C1 segment of cervical spinal cord (tissue), 14 donors: ENCODE measurements around the gene CHST8.
"Not testable (repeated sequence)": the region's sequence is repeated elsewhere in the genome, so short reads cannot be mapped to it uniquely, and the experiment has no call there.

ENCODE experiments used
- DNase-seq, 14 donors: peaks; one replicate each; lab custom pipeline; 2025; lab: John Stamatoyannopoulos, UW

The CHST8 gene

DNA sequence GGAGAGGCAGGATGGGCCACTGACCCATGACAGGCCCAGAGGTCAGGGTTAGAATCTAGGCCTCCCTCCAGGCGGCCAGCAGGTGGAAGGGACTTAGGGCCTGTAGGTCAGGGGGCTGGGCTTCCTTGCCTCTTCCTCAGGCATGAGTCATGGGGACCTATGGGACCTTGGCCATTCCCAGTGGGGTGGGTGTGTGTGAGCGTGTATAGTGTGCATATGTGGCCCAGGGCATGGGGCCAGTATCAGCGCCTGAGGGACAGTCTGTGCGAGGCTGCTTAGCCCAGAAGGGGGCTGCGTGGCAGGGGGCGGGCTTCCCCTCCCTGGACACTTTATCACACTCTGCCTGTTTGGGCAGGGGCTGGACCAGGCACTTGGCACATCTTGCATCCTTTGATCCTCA, 188.2 kb downstream of the CHST8 start:
- DNase-seq: no peak

GRCh38 chr19:33810821-33811220, 189.1 kb downstream of the CHST8 start:
- DNase-seq: no peak

DNA sequence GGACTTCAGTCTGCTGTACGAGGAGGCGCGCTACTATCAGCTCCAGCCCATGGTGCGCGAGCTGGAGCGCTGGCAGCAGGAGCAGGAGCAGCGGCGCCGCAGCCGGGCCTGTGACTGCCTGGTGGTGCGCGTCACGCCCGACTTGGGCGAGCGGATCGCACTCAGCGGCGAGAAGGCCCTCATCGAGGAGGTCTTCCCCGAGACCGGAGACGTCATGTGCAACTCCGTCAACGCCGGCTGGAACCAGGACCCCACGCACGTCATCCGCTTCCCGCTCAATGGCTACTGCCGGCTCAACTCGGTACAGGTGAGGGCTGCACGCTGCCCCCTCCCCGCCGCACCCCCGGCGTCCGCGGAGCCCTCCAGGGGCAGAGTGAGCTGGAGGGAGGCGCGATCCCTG, 189.5 kb downstream of the CHST8 start:
- DNase-seq: no peak

DNA sequence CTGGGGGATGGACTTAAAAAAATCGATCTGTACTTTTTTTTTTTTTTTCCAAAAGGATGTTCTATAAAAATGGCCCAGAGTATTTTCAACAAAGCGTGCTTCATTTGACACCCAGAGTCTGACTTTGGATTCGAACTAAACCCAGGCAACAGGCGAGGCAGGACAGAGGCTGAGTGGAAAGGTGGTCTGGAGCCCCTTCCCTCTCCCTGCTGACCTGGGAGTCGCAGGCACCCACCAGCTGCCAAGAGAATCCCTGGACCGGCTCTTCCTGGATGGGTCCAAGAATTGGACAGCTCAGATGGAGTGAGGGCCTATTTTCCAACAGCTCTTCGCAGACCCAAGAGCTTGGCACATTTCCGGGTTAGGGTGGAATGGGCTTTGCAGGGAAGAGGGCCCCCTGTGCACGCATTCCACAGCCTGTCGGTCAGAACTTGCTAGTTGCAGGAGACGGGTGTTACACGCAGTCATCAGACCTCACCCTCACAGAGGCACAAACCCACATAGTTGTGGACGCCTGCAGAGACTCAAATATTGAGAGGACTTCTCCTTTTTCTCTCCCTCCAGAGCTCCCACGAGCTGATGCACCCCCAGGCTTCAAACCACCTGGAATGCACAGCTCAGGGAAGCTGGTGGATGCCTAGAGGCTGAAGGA, 190.1 kb downstream of the CHST8 start:
- DNase-seq: no peak

DNA sequence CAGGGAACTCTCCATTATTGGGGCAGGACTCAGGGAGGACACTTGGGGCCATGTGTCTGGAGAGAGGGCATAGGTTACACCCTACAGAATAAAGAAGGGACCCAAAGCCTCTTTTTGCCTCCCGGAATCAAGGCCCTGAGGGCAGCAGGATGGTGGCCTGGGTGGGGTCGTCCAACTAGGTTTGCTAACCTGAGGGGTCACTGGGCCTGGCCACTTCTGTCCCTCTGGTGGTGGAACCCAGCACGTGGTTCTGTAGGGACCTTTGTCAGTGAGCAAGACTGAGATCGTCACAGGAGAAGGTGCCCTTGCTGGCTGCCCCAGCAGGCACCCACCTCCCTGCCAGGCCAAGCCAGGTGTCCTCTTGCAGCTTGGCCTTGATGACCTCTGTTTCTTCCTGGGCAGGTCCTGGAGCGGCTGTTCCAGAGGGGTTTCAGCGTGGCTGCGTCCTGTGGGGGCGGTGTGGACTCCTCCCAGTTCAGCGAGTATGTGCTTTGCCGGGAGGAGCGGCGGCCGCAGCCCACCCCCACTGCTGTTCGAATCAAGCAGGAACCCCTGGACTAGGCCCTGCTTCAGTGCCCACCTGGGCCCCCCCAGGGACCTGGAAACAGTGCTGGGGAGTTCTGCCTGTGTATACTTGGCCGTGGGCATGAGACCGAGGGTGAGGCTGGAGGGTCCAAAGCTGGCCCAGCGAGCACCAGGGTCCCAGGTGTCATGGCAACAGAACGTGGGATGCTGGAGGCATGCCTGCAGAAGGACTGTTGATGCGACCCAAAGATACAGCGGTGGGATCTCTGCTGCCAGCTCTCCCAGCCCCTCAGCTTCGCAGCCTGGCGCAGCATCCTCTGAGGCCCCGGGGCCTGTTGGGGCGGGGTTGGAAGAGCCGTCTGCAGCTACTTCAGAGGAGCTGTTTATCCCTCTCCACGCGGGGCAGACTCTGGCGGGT, 190.9 kb downstream of the CHST8 start:
- DNase-seq: no peak

DNA sequence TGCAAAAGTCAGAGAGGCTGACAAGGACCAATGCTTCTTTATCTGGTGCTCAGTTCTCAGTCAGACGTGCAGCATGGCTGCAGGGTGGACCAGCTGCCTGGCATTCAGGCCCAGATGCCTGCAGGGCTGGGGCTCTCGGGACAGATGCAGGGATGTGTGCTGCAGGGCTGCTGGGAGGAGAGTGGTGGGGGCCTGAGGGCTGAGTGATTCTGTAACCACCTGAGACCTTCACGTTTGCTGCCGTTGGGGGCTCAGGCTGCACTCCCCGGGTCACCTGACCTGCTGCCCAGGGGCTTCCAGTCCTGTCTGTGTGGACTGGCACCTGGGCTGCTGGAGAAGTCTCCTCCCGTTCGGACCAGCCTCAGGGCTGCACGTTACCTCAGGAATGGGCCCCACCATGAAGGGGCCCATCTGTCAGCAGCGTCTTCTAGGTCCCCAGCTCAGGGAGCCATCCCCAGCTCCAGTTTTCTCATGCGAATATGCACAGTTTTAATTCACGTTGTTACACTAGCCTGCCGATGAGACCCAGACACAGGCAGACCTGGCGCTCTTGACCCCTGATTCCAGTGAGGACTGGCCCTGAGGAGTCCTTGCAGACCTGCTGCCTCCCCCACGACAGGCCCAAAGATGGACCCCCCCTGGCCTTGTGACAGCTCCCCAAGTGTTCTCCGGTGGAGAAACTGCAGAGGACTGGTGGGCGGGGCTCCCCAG, 191.8 kb downstream of the CHST8 start:
- no peak for DNase-seq

DNA sequence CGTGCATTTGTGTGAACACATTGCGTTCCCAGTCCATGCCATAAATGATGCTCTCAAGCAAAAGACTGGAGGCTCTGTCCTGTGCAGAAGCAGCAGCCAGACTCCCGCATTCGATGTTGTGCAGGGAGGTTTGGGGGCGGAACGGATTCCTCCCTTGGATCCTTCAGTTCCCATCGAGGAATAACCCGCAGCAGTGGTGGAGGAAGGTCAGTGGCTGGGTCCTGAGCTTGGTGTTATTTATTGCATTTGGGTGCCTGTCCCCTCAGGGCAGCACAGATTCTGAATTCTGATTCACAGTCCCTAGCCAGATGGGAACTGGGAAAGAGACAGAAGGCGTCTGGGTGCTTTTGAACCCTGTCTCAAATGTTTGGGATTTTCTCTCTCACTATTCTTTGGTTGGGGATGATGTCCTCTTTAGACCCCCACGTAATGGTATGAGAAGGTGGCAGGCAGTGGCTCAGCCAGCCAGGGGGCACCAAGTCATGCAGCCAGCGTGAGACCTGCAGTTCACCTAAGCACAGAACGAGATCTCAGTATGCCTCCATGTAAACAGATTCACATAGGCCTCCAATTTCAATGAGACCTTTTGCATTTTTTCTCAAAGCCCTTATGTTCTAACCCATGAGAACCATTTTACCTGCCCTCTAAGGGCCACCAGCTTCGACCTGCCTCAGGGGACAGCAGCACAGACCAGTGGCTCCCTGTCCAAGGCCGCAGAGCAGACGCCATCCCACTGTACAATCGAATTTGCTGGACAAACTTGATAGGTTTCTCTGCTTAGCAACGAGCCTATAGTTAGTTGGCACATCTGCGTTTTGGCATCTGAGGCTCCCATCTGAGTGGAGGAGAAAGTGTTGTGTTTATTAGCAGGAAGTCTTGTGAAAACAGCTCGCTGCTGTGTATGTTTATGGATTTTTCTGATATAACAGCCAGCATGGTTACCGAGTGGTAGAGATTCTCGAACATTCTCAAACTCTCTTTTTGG, 192.7 kb downstream of the CHST8 start:
- DNase-seq: no peak

DNA sequence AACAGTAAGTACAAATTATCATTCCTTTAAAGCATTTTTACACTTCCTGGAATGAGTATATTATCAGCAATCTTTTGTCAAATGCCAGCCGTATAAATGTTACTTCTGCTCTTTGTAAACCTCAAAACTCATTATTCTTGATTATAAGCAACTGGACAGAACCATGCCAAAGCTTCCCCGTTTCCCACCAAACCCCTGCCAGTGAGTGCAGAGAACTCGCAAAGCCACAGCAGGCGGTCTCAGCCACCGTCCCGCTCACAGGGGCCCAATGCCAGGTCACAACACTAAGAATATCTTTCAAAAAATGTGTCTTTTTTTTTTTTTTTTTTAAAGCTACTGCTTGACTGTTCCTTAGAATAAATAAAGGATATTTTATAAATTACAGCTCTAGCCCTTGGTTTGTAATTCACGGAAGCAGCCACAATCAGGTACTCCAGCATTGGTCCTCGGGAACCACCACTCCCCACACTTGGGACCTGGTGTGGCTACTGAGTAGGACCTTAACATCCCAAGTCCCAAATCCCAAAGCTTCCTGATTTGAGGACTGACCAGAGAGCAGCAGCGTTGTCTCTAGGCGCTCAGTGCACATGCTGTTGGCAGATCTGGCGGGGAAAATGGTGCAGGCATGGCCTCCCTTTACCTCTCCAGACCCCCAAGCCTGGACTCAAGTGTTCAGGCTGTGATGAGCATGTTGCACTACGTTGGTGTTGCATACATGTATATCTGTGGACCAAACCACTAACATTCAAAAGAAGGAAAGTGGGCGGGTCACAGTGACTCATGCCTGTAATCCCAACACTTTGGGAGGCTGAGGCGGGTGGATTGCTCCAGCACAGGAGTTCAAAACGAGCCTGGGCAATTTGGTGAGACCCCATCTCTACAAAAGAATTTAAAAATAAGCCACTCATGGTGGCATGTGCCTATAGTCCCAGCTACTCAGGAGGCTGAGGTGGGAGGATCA, 193.9 kb downstream of the CHST8 start:
- no peak for DNase-seq

DNA sequence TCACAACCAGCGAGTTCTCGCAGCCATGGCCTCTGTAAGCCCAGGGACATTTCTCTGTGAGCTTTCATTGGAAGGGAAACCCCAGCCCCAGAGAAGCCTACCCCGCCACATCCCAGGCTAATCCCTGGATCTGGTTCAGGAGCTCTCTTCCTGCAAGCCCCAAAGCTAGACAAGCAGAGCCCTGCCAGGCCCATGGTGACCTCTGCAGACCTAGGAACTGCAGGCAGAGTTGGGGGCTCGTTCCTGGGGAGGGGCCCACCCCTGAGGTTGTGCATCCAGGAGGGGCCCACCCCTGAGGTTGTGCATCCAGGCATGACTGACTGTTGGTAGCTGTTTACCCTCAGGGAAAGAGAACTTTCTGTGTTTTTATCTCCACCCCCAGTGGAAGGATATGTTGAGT, 196.7 kb downstream of the CHST8 start:
- no peak for DNase-seq

- DNase-seq: not testable (repeated sequence)
These were observed 197.3 kb downstream of the CHST8 start for GRCh38 chr19:33819078-33819477.

DNA sequence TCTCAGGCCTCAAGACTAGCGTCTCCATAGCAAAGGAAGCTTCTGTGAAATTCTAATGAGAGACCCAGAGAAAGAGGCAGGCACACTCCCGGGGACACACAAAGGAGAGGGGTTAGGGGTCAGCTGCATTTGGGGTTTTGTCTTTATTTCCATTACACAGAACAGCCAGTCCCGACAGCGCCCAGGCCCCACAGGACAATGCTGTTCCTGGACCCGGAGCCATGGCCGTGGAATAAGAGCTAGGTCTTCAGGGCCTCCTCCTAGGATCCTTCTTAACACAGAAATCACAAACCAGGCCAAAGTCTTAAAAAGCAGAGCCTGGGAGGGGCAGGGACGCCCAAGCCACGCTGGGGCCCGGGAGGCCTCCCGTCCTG, 197.7 kb downstream of the CHST8 start:
- no peak for DNase-seq

- peak in 7 of 14 donors; percentile 11 to 61 (median 24) for DNase-seq
These were observed 198.4 kb downstream of the CHST8 start for GRCh38 chr19:33819880-33820781.

GRCh38 chr19:33821871-33822270, 200.1 kb downstream of the CHST8 start:
- no peak for DNase-seq
